GM21717 (cell line): ENCODE measurements around the gene LIN7A.
A peak's percentile ranks its signal among the peaks of the same experiment; 100 is the strongest.

ENCODE experiments used
- ATAC-seq: cut with Tn5 transposase; IDR thresholded peaks from one replicate; pipeline ENCODE4 v1.9.1; 2021; ENCODE audit warnings: mild to moderate bottlenecking, moderate library complexity; ENCODE audit not compliant: unreplicated experiment

Gene LIN7A

DNA sequence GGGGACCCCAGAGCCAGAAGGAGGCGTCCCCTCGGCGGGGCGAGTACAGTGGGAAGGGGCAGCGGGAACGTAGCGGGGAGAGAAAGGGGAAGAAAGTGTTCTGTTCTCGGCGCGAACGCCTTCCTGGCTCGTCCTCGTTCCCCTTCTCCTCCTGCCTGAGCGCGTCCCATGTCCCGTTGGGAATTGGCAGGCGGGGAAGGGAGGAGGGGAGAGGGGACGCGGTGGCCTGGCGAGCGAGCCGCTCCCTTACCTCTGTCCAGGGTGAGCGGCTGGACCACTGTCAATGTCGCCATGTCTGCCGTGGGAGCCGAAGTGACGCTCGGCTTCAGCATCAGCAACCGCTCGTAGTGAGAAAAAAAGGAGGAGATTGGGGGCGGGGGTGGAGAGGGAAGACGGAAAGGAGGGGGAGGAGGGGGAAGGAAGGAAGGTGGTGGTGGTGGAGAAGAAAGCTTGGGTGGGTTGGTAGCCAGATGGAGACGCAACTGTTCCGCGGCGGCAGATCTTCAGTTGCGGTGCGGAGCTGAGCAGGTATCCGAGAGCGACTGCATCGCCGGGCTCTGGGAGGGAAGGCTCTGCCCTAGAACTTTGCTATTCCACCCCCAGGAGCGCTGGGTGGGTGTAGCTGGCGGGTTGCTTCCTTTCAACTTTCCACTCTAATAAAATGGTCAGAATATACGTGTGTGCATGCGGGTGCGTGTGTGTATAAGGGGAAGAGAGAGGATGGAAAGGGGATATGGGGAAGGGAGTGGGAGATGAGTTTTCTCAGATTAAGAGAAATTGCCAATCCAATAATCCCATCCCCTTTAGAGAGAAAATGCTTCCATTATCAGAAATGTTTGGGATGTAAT lies at the start of gene LIN7A:
Gene LIN7A (minus strand): TSS at position 544 of the 848 bp plus-strand sequence. CDS start 212 bp downstream, at position 332.
- ATAC-seq = peak; percentile 17

- ATAC-seq = no peak
Observed at GRCh38 chr12:80986224-80986623, 48.5 kb upstream of the LIN7A start.

- ATAC-seq = no peak
Observed at GRCh38 chr12:80979816-80980215, 42.1 kb upstream of the LIN7A start.

DNA sequence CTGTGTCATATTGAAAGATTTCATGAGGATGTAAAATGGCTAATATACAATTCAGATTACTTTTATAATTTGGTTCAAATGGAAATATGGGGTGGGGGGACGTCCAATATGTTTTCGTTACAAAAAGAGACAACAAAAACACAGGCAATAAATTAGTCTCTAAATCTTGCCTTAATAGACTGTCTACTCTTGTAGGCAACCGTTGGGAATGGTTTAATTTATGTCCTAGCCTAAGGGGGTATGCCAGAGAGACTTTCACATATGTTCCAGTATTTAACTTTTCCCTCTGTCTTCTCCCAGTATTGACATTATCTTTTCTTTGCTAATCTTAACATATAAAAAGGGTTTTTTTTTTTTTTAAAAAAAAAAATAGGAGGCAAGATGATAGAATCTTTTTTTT lies 41.5 kb upstream of the LIN7A start:
- no peak for ATAC-seq

GRCh38 chr12:80977346-80977745 lies 39.6 kb upstream of the LIN7A start:
- ATAC-seq = no peak

DNA sequence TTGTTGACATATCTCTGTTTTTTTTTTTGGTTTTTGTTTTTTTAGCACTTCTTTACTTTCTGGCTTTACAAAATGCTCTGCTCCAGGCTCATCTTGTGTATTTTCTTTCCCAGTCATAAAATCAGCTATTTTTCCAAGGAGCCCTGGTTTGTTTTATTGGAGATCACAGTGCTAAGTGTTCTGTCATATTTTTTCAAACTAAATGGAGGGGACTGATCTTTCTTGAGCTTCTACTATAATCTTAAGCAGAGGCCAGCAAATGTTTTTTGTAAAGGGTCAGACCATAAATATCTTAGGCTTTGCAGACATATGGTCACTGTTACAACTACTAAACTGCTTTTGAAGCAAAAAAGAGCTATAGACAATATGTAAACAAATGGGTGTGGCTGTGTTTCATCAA lies 30.6 kb upstream of the LIN7A start:
- no peak for ATAC-seq

DNA sequence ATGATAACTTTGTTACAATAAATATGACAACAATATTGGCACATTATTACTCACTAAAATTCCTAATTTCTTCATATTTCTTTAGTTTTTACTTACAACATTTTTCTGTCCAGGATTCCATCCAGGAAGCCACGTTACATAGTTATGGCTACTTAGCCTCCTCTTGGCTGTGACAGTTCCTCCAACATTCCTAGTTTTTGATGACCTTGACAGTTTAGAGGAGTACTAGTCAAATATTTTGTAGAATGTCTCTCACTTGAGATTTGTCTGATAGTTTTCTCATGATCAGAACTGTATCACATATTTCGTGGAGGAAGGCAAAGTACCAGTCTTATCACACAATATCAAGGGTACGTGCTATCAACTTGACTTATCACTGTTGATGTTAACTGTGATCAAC lies 29.8 kb upstream of the LIN7A start:
- ATAC-seq = no peak

DNA sequence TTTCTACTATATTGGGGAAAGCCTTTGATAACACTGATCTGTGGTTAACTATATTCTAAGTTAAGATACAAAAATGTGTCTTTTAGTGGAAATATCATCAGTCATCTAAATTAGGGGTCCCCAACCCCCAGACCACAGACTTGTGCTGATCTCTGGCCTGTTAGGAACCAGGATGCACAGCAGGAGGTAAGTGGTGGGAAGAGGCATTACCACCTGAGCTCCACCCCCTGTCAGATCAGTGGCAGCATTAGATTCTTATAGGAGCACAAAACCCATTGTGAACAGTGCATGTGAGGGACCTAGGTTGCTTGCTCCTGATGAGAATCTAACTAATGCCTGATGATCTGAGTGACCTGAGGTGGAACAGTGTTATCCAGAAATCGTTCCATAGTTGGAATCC lies 28.3 kb upstream of the LIN7A start:
- ATAC-seq = no peak

DNA sequence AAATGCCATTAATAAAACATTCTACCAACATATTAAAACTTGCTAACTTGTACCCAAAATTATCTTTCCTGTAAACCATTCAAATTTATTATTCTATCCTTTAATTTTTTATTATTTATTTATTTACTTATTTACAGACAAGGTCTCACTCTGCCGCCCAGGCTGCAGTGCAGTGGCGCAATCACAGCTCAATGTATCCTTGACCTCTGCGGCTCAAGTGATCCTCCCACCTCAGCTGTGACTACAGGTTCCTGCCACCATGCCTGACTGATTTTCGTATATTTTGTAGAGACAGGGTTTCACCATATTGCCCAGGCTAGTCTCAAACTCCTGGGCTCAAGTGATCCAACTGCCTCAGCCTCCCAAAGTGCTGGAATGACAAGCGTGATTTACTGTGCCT lies 20.4 kb upstream of the LIN7A start:
- ATAC-seq = no peak

GRCh38 chr12:80954857-80955520 lies 17.3 kb upstream of the LIN7A start:
- no peak for ATAC-seq

DNA sequence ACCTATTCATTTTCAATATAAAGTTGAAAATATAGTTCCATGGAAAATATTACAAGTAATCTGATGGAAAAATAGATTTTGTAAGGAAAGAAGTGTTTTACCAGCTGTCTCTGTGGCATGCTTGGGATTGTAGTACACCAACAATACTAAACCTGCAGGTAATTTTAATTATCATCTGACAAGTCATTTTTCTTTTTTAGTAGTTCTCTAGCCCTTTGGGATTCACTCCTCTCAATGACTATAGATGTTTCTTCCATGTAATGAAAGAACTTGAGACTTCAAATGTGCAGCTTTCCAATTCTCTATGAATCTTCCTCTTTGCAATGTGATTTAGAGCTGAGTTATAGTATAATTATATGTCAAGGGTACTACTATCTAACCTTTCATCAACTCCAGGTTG lies 14.7 kb upstream of the LIN7A start:
- no peak for ATAC-seq

- no peak for ATAC-seq
Observed at GRCh38 chr12:80946591-80946990, 8.9 kb upstream of the LIN7A start.

DNA sequence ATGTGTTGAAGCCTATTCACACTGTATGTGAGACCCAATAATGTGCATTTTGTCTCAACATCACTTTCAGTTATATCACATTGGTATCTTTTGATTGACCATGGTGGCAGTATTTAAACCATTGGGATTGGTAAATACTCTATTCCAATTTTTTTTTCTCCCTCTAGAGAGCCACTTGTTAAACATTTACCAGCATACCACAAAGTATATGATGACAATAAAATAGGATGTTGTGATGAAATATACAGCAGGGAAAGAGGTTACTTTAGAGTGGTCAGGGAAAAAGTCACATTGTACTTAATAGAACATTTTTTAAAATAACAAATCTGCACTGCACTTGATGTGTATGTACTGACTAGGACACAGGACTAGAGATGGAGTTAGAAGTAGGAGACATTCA lies 5.6 kb upstream of the LIN7A start:
- ATAC-seq = no peak

DNA sequence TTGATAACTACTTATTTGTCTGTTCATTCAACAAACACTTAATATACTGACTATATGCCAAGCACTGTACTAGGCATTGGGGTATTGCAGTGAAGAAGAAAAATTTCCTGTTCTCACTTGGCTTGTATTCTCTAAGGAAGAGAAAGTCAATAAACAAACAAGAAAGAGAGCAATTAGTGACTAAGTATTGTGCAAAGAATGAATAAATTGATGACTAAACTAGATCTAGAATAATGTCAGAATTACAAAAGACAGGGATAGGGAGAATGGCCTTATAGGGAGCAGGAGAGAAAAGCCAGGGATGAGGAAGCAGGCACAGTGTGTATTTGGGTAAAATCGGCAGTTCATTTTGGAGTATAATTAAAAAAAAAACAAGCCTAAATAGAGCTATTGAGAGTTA lies 4.2 kb upstream of the LIN7A start:
- ATAC-seq = no peak

DNA sequence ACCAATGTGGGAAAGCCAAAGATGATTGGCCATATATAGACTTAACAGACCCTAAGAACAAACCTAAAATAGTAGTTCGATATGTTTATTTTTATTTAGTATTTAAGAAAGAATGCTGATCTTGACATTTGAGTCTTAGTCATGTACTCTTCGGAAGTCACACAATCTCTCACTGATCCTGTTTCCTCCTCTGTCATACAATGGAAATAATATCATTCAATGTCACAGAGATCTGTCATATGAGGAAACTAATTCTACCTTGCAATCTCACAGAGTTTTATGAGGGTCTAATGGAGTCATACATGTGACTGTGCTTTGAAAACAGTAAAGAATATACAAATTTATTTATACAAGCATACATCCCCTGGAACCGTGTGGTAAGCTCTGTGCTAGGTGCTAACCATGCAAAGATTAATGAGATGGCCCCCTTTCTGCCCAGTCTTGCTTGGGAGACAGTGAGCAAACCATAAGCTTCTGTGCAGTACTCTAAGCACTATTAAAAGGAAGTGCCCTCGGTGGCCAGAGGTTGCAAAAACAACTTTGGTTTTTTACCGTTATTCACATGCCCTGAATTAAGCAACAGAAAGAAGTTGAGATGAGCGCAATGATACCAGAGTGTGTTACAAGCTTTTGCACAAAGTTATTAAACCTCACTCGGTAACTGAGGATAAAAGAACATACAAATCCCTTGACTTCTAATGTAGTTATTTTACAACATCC lies 1.7 kb upstream of the LIN7A start:
- no peak for ATAC-seq

DNA sequence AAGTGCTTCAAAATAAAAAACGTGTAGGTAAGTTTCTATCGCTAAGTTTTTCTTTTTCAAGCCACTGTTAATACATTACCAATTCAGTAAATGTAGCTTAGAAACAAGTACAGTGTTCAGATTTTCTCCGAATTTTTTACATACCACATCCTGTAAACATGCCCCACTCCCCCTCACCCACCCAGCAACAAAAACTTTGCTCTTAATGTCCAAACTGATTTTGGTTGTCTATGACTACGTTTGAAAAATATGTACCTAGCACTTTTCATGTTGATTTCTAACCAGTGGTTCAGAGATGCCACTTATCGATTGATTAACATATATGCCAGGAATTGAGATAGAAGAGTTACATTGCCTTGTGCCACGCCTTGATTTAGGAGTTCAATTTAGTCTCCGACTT lies 663 bp upstream of the LIN7A start:
- no peak for ATAC-seq

DNA sequence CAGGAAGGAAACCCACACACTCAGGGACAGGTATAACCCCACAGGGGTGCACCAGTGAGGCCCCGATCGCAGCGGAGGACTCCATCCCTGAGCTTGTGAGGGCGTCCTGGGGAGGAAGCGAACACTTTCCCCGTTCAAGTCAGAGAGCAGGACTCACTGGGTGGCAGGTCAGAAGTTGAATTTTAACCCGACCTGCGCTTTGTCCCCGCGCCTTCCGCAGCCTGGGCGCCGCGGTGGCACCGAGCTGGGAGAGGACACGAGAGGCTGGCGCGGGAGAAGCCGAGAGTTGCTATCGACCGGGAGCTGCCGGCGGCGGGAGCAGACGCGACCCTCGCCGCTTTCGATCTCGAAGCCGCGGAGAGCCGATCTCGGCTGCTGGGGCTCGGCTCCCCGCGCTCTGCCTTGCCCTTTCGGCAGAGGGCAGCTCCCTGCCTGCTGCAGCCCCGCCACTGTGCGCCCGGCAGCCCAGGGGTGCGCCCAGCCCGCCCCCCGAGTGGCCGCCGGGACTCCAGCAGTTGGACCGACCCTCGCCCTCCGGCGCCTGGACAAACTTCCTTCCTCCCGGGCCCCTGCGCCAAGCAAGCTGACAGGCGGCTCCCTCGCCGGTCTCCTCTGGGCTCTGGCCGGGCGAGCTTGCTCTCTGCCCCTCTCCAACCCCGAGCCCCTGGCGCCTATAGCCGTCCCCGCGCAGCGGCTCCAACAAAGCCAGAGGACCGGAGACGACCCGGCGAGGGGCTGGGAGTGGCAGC lies 918 bp downstream of the LIN7A start:
- peak; percentile 68 for ATAC-seq

- no peak for ATAC-seq
Observed at GRCh38 chr12:80936353-80936641, 1.4 kb downstream of the LIN7A start.

- no peak for ATAC-seq
Observed at GRCh38 chr12:80935111-80935510, 2.6 kb downstream of the LIN7A start.

GRCh38 chr12:80925983-80926382 lies 11.8 kb downstream of the LIN7A start:
- ATAC-seq = no peak

GRCh38 chr12:80925237-80925636 lies 12.5 kb downstream of the LIN7A start:
- ATAC-seq = no peak
